ENCODE data around the gene RETREG3. TPM values are rescaled to one million over a fixed set of nuclear protein-coding genes. Genes with fewer than 3 reads are reported as not detected.
A peak's percentile ranks its signal among the peaks of the same experiment; 100 is the strongest.

RETREG3 gene
- total and polyA plus RNA-seq, 9 of the 15 experiments (the other 6 are each of a cell fraction or from before 2014, with no cell fraction given), result 4.1 to 39.0 (median 16.9) TPM

- TF ChIP-seq PATZ1 (CRISPR knock-in tag; IDR thresholded peaks at IDR 0.05; ENCODE audit: borderline replicate concordance) (no peak), PTRF (tag; IDR thresholded peaks at IDR 0.05) (no peak), ZNF282 (CRISPR knock-in tag; IDR thresholded peaks at IDR 0.05) (no peak), ZNF518B (CRISPR knock-in tag; IDR thresholded peaks at IDR 0.05) (no peak), PYGO2 (tag; IDR thresholded peaks at IDR 0.05) (no peak), RBM17 (IDR thresholded peaks at IDR 0.05; ENCODE audit: borderline replicate concordance, low read depth, low read length) (no peak), POU5F1 (IDR thresholded peaks at IDR 0.05; ENCODE audit: borderline replicate concordance, low read depth, low read length, partially characterized antibody) (peak; percentile 18), SETDB1 (IDR thresholded peaks at IDR 0.05; ENCODE audit: low read length) (no peak), CBX1 (IDR thresholded peaks at IDR 0.05; ENCODE audit: low read depth) (no peak), ZNF586 (CRISPR knock-in tag; conservative IDR thresholded peaks at IDR 0.05) (no peak), DLX4 (CRISPR knock-in tag; IDR thresholded peaks at IDR 0.05) (no peak), SLC30A9 (CRISPR knock-in tag; IDR thresholded peaks at IDR 0.05) (no peak), TCFL5 (CRISPR knock-in tag; conservative IDR thresholded peaks at IDR 0.05) (no peak), THRB (CRISPR knock-in tag; conservative IDR thresholded peaks at IDR 0.05) (no peak), TAF7 (tag; IDR thresholded peaks at IDR 0.05) (no peak), BCOR (IDR thresholded peaks at IDR 0.05) (no peak), PHF20 (IDR thresholded peaks at IDR 0.05; ENCODE audit: partially characterized antibody) (peak; percentile 69), RHOXF2B (CRISPR knock-in tag; conservative IDR thresholded peaks at IDR 0.05) (no peak), ZNF217 (CRISPR knock-in tag; IDR thresholded peaks at IDR 0.05) (no peak), SP2 (IDR thresholded peaks at IDR 0.05; ENCODE audit: extremely low read depth, low read depth, low read length, poor library complexity, severe bottlenecking) (peak; percentile 61), MCM7 (IDR thresholded peaks at IDR 0.05) (no peak), STAT5B (CRISPR knock-in tag; IDR thresholded peaks at IDR 0.05) (no peak), ZFPM2 (CRISPR knock-in tag; IDR thresholded peaks at IDR 0.05) (no peak)
Measured at GRCh38 chr17:42577532-42578281, 31.5 kb downstream of the RETREG3 start, which contains the start of gene PSMC3IP (continued).
